Stimulated activated CD4-positive, alpha-beta T cell treated with anti-CD3 and anti-CD28 coated beads, Interleukin-15, amount 100 ng/mL, for 1 hour (primary cell): ENCODE measurements around the gene SLC26A4.

Experiments used
- DNase-seq, 2 donors: peaks; one replicate each; pipeline ENCODE4 v3.0.0-alpha.2; 2020; ENCODE audit warnings: low read depth in 1 of 2, low spot score in 1 of 2

The SLC26A4 gene

DNA sequence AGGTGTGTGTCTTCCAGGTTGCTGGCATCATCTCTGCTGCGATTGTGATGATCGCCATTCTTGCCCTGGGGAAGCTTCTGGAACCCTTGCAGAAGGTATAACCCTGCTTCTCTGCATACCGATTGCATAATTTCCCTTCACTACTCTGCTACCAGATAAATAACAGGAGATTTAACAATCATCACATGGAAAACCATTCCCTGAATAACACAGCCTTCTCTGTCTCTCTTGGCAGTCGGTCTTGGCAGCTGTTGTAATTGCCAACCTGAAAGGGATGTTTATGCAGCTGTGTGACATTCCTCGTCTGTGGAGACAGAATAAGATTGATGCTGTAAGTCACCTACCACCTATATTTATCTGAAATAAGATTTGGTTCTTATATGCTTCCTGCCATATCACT is 33.8 kb downstream of the SLC26A4 start:
- DNase-seq: no peak

- DNase-seq: no peak
Observed at GRCh38 chr7:107696330-107696946, 35.8 kb downstream of the SLC26A4 start.

GRCh38 chr7:107697321-107698049 is 36.9 kb downstream of the SLC26A4 start:
- DNase-seq: no peak

GRCh38 chr7:107700570-107700969 is 39.9 kb downstream of the SLC26A4 start:
- no peak for DNase-seq

DNA sequence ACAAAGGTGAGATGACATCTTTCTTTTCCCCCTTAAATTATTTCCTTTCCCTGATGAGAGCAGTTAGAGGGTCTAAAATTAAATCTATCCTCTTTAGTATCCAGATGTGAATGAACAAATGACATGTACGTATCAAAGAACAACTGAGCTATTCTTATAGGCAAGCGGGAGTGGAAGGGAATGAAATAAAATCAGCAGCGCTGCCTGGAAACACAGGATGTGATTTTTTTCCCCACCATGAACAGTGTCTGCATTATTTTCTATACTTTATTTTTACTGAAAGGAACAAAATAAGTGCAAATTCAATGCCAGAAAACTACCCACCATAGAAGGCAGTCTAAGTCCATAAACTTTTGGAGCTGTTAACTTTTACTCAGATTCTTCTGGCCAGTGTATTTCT is 40.6 kb downstream of the SLC26A4 start:
- no peak for DNase-seq

DNA sequence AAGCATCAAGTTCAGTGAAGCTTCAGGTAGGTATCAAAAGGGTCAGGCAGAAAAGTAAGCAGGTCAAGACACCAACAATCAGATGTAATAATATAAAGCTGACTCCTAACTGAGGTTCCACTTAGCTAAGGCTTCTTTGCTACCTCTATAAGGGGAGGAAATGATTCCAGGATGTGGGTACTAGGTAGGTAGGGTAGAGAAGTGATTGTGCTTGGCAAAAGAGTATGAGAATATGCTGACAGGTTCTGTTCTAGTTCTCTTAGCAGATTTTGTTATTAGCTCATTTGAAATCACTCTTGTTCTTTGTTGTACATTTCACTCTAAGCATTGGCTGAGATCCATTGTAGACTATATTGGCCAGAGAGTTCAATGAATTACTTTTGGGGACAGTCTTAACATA is 42.6 kb downstream of the SLC26A4 start:
- no peak for DNase-seq

DNA sequence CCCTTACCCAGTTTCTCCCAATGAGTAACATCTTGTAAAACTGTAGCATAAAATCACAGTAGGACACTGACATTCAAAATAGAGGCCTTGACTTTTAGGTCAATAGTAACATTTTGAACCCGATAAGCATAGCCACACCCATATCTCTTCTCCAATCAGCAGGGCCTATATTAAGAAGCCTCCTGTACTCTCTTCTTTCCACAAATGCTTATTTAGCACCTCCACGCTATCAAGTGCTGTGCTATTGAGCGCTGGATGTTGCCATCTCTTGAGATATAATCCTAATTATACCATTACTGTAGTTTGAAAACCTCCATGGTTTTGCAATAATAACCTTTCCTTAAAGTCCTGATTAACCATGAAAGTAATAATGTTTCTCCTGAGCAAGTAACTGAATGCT is 43.2 kb downstream of the SLC26A4 start:
- DNase-seq: no peak

- DNase-seq: no peak
Observed at GRCh38 chr7:107708956-107709355, 48.3 kb downstream of the SLC26A4 start.

GRCh38 chr7:107711301-107711700 is 50.7 kb downstream of the SLC26A4 start:
- no peak for DNase-seq

- no peak for DNase-seq
Observed at GRCh38 chr7:107712025-107712424, 51.4 kb downstream of the SLC26A4 start.

GRCh38 chr7:107712896-107713295 is 52.3 kb downstream of the SLC26A4 start:
- DNase-seq: no peak

DNA sequence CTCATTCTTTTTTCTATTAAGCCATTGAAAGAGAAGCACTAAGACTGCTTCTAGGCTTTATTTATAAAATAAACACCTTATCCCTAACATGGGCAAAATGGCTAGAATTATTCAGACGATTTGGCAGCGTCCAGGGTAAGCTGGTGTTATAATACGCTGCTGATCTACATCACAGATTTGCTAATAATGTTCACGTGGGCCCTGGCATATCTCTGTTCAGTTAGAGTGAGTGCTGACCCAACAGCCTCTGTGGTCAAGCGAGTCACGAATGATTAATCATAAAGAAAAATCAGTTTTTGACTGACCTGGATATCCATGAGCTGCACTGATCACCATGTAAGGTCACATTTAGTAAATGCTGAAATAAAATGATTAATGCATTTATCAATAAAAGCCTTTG is 54.9 kb downstream of the SLC26A4 start:
- no peak for DNase-seq

DNA sequence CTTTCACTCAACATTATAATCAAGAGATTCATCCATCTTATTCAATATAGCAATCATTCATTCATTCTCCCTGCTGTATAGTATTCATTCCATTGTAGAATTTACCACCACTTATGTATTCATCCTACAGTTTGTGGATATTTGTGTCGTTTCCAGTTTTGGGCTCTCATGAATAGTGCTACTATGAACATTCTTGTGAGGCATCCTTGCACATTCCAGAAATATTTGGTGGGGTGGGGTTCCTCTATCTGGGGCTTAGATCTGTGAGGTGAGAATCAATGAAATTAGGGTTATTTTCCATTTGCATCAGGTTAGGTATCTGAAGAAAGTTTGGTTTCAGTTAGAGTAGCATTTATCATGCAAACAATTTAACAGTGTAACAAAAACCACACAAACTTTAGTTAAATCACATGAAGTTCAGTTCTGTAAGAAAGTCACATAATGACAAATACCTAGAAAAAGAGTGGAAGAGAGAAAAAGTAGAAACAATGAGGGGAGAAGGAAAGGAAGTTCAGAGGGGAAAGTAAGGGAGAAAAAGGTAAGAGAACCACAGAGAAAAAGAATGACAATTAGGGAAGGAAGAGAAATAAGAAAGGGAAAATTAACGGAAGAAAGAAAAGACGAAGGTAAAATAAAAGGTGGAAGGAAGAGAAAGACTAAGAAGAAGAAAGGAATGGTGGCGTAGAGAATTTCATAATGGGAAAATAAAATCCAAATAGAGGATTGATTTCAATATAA is 58.0 kb downstream of the SLC26A4 start:
- DNase-seq: no peak

DNA sequence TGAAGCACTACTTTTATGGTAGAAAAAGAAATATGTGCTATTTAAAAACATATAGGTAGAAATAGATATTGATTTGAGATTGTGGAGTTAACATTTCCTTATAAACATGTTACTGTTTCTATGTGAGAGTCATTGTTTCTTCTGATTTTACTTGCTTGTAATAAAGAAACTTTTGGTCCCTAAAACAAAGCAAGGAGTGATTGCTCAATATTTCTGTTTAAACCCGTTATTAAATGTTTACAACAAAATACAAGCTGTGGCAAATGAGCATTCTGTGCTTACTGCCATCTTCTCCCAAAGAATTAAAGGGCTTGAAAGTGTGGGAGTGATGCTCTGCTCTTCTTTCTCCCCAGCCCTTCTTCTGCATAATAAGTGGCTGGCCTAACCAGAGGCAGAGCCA is 60.7 kb downstream of the SLC26A4 start:
- no peak for DNase-seq

DNA sequence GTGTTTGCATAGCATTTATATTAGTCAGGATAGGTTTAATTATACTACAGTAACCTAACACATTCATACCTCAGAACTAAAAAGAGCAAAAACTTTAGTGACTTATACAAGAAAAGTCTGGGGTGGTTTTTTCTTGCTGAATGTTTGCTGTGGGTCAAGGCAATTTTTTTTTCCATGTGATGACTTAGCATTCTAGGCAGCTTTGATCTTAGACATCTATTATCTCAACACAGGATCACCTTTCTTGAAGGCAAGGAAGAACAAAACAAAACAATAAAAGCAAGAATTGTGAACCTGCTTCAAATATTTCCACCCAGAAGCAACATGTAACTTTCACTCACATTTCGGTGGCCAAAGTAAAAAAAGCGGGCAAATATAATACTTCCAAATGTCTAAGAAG is 62.6 kb downstream of the SLC26A4 start:
- DNase-seq: no peak

DNA sequence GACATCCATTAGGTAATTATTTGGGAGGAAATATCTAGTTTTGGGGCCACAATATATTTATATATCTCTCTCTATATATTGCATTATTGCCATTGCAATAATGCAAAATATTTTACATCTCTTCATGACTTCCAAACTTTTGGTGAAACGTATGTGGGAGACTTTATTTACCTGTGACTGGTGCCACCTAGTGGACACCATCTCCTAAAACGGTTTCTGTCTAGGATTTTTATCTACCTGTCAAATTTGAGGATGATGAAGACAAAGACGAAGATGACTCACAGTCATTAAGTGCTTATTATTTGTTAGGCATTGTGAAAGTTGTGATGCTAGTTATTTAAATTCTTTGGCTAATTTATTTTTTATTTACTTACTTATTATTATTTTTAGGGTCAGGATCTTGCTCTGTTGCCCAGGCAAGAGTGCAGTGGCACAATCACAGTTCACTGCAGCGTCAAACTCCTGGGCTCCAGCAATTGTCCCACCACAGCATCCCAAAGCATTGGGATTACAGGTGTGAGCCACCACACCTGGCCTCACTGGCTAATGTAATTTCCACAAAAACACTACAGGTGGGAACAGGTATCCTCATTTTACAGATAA is 64.6 kb downstream of the SLC26A4 start:
- no peak for DNase-seq

DNA sequence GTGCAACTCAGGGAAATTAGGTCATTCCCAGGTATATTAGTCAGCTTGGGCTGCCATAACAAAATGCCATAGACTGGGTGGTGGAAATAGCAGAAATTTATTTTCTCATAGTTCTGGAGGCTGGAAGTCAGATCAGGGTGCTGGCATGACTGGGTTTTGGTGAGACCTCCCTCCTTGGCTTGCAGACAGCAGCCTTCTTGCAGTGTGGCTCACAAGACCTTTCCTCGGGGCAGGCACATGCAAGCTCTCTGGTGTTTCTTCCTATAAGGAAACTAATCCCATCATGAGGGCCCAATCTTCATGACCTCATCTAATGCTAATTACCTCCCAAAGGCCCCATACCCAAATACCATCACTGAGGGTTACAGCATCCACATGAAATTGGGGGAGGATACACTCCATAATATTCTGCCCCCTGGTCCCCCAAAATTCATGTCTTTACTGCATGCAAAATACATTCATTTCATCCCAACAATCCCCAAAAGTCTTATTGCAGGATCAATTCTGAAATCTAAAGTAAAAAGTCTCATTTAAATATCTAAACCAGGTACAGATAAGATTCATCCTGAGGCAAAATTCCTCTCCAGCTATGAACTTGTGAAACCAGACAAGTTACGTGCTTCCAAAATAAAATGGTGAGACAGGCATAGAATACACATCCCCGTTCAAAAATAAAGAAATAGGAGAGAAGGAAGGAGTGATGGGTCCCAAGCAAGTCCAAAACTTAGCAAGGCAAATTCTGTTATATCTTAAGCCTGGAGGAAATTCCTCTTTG is 65.9 kb downstream of the SLC26A4 start:
- DNase-seq: no peak

DNA sequence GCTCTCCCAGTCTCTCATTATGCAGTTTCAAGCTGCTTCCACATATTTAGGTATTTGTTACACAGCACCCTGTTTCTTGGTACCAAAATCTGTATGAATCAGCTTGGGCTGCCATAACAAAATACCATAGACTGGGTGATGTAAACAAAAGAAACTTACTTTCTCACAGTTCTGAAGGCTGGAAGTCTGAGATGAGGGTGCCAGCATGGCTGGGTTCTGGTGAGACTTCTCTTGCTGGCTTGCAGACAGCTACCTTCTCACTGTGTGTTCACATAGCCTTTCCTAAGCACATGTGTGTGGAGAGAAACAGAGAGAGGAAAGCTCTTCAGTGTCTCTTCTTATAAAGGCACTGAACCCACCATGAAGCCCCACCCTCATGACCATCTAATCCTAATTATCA is 67.6 kb downstream of the SLC26A4 start:
- DNase-seq: no peak

GRCh38 chr7:107742678-107743566 is 82.3 kb downstream of the SLC26A4 start:
- no peak for DNase-seq
